22Rv1 (cell line): ENCODE data around the gene ARMC5.

ENCODE experiments used
- H3K27ac ChIP-seq: fragments of 450-650 bp; 2 replicates; pipeline ENCODE4 v1.5.1; 2017
- ZFX ChIP-seq: fragments of 450-650 bp; IDR thresholded peaks from 2 replicates; pipeline ENCODE4 v1.6.1; 2017; ENCODE audit warnings: antibody characterized with exemption, borderline replicate concordance
- TF ChIP-seq, protein P1 (sequence below): fragments of 450-650 bp; IDR thresholded peaks from 2 replicates; pipeline ENCODE4 v1.5.1; 2017; ENCODE audit warnings: mild to moderate bottlenecking

Gene ARMC5

DNA sequence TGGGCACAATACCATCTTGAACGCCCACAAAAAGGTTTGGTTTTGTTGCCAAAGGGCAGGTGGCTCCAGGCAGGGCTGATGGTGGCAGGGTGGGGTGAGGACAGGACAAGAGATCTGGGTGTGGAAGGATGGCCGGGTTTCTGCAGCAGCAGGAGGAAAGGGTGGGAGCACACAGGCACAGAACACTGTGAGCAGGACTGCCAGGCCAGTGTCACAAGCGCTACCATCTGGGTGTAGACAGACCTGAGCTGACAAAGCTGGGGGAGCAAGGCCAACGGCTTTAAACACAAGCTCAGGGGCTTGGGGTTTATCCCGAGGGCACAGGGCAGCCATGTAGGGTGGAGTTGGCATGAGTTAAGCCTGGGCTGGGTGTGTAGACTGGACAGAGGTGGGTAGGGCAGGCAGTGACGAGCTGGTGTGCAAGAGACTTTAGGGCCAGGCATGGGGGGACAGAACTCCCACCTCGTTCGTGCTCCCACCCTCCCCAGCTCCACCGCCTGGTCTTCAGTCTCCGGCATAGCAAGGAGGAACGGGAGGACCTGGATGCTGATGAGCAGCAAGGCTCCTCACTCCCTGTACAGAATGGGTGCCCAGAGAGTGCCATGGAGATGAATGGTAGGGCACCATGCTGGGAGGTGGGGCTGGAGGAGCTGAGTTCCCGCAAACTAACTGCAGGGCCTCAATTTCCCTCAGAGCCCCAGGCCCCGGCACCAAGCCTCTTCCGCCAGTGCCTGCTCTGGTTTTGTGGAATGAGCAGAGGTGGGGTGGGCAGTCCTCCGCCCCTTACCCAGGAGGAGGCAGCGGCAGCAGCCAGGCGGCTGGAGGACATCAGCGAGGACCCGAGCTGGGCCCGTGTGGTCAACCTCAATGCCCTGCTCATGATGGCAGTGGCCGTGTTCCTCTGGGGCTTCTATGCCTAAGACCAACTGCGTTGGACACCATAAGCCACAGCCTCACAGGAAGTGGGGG lies 30.6 kb downstream of the ARMC5 start:
- no peak for TF ChIP-seq ZFX
- TF ChIP-seq, protein P1, sequence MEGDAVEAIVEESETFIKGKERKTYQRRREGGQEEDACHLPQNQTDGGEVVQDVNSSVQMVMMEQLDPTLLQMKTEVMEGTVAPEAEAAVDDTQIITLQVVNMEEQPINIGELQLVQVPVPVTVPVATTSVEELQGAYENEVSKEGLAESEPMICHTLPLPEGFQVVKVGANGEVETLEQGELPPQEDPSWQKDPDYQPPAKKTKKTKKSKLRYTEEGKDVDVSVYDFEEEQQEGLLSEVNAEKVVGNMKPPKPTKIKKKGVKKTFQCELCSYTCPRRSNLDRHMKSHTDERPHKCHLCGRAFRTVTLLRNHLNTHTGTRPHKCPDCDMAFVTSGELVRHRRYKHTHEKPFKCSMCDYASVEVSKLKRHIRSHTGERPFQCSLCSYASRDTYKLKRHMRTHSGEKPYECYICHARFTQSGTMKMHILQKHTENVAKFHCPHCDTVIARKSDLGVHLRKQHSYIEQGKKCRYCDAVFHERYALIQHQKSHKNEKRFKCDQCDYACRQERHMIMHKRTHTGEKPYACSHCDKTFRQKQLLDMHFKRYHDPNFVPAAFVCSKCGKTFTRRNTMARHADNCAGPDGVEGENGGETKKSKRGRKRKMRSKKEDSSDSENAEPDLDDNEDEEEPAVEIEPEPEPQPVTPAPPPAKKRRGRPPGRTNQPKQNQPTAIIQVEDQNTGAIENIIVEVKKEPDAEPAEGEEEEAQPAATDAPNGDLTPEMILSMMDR, result no peak
- no peak overlapping the region for H3K27ac ChIP-seq

DNA sequence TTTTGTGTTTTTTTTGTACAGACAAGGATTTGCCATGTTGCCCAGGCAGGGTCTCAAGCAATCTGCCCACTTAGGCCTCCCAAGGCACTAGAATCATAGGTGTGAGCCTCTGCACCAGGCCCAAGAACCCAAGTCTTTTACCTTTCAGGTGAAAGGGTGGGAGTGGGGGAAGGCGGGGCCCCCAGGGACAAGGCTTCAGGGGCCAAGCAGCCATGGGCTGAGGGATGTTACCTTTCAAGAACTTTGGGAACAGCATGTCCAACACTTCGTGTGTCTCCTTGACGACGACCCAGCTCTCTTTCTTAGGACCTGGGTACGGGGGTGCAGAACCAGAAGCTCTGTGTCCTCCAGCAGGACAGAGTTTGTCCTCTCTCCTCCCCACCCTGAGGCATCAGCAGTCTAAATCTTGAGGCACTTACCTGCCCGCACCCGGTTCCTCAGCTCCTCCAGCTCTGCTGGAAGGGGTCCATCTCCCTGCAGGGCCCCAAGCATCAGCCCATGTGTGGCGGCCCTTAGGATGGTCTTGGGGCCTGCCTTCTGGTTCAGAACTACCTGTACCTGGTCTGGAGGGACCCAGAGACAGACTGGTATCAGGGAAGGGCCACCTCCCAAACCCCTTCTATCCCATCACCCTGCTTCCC lies 32.6 kb downstream of the ARMC5 start:
- H3K27ac ChIP-seq, result no peak overlapping the region
- TF ChIP-seq, protein P1, result no peak
- no peak for TF ChIP-seq ZFX

DNA sequence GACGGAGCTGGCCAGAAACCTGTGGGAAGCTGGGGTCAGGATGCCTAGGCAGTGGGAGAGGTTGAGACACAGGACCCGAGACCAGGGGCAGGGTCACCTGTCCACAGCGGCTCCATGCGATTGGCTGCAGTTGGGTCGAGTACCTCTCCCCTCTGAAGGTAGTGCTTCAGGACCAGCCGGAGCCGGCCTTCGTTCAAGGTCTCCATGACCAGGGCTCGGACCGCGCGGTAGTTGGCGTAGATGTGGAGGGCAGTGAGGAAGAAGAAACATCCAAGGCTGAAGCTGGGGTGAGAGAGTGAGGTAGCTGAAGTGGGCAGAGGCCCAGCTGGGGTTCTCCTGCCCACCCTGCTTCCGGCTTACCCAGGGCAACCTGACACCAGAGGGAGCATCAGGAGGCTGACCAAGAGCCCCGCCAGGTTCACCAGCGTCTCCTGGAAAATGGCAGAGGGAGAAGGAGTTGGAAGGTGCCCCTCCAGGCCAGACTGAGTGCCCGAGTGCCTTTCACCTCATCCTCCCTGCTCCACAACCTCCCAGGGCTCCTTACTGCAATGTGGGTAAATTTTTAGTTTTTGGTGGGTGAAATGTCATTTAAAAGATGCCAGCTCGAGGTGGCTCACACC lies 34.3 kb downstream of the ARMC5 start:
- no peak overlapping the region for H3K27ac ChIP-seq
- no peak for TF ChIP-seq ZFX
- TF ChIP-seq, protein P1, result no peak

DNA sequence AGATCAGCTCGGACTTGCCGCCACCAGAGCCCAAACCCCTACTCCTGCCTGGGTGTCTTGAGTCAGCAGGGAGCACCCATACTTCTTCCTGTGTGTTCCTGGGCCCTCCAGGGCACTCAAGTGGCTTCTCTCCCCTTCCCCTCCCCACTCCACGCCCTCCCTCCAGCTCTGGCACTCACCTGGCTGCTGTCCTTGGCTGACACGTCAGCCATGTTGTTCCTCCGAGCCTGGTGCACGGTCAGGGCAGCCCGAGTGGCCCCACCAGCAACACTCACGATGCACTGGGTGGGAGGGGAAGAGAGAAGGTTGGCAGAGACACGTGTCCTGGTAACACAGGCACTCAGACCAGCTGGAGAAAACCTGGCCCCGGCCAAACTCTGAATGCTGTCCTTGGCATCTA lies 37.4 kb downstream of the ARMC5 start:
- TF ChIP-seq, protein P1, result no peak
- TF ChIP-seq ZFX, result no peak
- no peak overlapping the region for H3K27ac ChIP-seq

DNA sequence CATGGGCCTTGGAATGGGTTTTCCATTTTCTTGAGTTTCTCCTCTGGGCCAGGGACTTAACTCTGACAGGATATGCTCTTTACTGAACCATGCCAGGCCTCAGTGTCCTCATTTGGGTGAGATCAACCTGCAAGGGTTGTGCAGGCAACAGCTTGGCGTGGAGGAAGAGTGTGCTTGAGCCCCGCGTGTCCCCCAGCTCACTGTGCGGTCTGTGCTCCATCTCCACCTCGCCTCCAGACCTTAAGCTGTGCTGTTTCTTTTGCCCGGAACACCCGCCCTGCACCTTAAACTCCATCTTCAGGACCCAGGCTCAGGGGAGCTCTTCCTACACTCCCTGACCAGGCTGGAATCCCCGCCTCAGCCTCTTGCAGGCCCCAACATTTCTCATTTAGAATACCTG lies 39.2 kb downstream of the ARMC5 start:
- no peak overlapping the region for H3K27ac ChIP-seq
- TF ChIP-seq, protein P1, result no peak
- TF ChIP-seq ZFX, result no peak

DNA sequence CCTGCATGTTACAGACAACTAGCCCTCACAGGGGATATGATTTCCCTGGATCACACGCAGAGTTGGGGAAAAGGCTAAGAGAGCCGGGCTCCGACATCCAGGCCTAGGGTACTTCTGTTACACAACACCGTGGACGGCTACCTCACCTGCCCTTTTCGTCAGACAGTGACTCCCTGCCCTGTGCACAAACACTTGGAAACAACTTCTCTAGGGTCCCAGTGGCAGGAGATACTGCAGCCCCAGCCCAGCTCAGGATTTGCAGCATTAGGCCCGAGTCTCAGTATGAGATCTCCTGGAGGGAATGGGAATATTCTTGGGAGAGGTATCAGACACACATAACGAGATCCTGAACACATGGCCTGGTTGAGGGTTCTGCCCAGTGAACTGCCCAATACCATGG lies 40.6 kb downstream of the ARMC5 start:
- TF ChIP-seq ZFX, result no peak
- TF ChIP-seq, protein P1, result no peak

More for the DNA sequence above, 40.6 kb downstream of the ARMC5 start:
- H3K27ac ChIP-seq, result no peak overlapping the region
